ENCODE data around the gene OAF. TPM values are rescaled to one million over a fixed set of nuclear protein-coding genes. Genes with fewer than 3 reads are reported as not detected.
"Not testable (repeated sequence)": the region's sequence is repeated elsewhere in the genome, so short reads cannot be mapped to it uniquely, and the experiment has no call there.

The OAF gene
- total RNA-seq, 1 experiment from 2014 or later = 47.0 TPM

DNA sequence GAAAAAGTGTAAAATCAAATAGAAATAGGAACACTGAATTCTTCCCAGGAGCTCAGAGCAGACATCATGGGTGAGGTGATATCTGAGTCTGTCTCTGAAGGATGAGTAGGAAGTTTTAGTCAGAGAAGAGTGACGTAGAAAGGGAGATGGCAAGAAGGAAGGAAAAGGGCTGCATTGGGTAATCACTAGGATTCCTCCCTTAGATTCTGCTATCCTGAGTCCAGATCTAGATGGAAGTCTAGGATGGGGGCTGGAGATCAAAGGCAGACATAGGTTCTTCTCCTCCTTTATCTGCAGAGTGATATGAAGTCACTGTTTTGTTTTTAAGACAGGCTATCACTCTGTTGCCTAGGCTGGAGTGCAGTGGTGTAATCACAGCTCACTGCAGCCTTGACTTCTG is 59.6 kb downstream of the OAF start:
- no peak for DNase-seq (ENCODE audit: low read depth)

DNA sequence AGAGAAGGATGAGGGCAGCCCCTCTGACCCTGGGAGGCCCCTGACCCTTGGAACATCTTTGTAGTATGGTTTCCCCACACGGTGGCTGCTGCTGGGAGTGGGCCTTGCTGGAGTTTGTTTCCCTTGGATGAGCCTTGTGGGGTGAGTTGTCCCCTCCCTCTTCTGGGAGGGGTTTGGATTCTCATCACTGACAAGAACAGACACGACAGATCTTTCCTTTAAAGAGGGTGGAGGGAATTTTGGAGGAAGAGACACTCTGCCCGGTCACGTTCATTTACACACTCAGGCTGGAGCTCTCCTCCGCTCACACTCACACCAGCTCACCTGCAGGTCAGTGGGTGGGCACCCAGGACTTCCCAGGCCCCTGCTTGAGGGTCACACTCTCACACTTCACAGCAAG is 60.8 kb downstream of the OAF start:
- DNase-seq (ENCODE audit: low read depth) = no peak

GRCh38 chr11:120272303-120272702 is 61.5 kb downstream of the OAF start:
- peak; percentile 70 for DNase-seq (ENCODE audit: low read depth)

GRCh38 chr11:120273432-120273831 is 62.6 kb downstream of the OAF start:
- no peak for DNase-seq (ENCODE audit: low read depth)

GRCh38 chr11:120273956-120274355 is 63.1 kb downstream of the OAF start:
- not testable (repeated sequence) for DNase-seq (ENCODE audit: low read depth)

- DNase-seq (ENCODE audit: low read depth) = no peak
Observed at GRCh38 chr11:120279502-120279901, 68.7 kb downstream of the OAF start.

Other genes starting within 250 kb of the OAF start
- gene TRIM29, start 72.9 kb upstream of the OAF start, total RNA-seq (2014; rRNA removed; shearing (Covaris generic)) = not detected in 2 replicates
- not detected in 2 replicates for gene POU2F3, start 29.1 kb downstream of the OAF start, total RNA-seq (2014; rRNA removed; shearing (Covaris generic))
- gene TLCD5, start 114.3 kb downstream of the OAF start, total RNA-seq (2014; rRNA removed; shearing (Covaris generic)) = 3.4 and 4.9 TPM in 2 replicates
- 42.0 and 46.4 TPM in 2 replicates for gene ARHGEF12, start 125.4 kb downstream of the OAF start, total RNA-seq (2014; rRNA removed; shearing (Covaris generic))

Measured in RPMI7951 (cell line).